HL-60/S4 treated with retinoic acid at 250 ng/mL for 4 days and 3 days (cell line): ENCODE measurements around the gene CHCHD10.

Experiments
- in situ Hi-C: fragments of 300-500 bp; cut with MboI; formaldehyde crosslinking; loops from 2 replicates; pipeline ENCODE4 v1.7.0; 2022; ENCODE audit warnings: low sequenced_read_pairs

The CHCHD10 gene

GRCh38 chr22:23767673-23768548 lies at the start of gene CHCHD10:
Gene CHCHD10, minus strand, starts transcription at chr22:23767972. Its CDS starts 98 bp downstream, at chr22:23767874.
- in situ Hi-C loops, result no loop called here

GRCh38 chr22:23817146-23817545 lies 49.4 kb upstream of the CHCHD10 start:
- in situ Hi-C loops, result no loop called here

GRCh38 chr22:23816156-23816976 lies 48.6 kb upstream of the CHCHD10 start:
- in situ Hi-C loops, result no loop called here

- in situ Hi-C loops, result no loop called here
Observed at GRCh38 chr22:23815541-23816155, 47.9 kb upstream of the CHCHD10 start.

GRCh38 chr22:23812378-23812777 lies 44.6 kb upstream of the CHCHD10 start:
- in situ Hi-C loops, result no loop called here

GRCh38 chr22:23806837-23807236 lies 39.1 kb upstream of the CHCHD10 start:
- in situ Hi-C loops, result no loop called here

GRCh38 chr22:23804781-23805291 lies 37.1 kb upstream of the CHCHD10 start:
- in situ Hi-C loops, result no loop called here

GRCh38 chr22:23803001-23803819 lies 35.4 kb upstream of the CHCHD10 start:
- in situ Hi-C loops, result no loop called here

GRCh38 chr22:23801886-23802377 lies 34.2 kb upstream of the CHCHD10 start:
- in situ Hi-C loops, result no loop called here

GRCh38 chr22:23801238-23801821 lies 33.6 kb upstream of the CHCHD10 start:
- in situ Hi-C loops, result no loop called here

- in situ Hi-C loops, result no loop called here
Observed at GRCh38 chr22:23800297-23801237, 32.8 kb upstream of the CHCHD10 start.

GRCh38 chr22:23796461-23796860 lies 28.7 kb upstream of the CHCHD10 start:
- in situ Hi-C loops, result no loop called here

GRCh38 chr22:23793326-23793725 lies 25.6 kb upstream of the CHCHD10 start:
- in situ Hi-C loops, result no loop called here

GRCh38 chr22:23791738-23792645 lies 24.2 kb upstream of the CHCHD10 start:
- in situ Hi-C loops, result no loop called here

- in situ Hi-C loops, result no loop called here
Observed at GRCh38 chr22:23790819-23791737, 23.3 kb upstream of the CHCHD10 start.

- in situ Hi-C loops, result no loop called here
Observed at GRCh38 chr22:23789638-23790037, 21.9 kb upstream of the CHCHD10 start.

- in situ Hi-C loops, result no loop called here
Observed at GRCh38 chr22:23789121-23789520, 21.3 kb upstream of the CHCHD10 start.
